A549 (cell line): ENCODE data around the gene TBC1D12.

Source experiments
- CTCF ChIP-seq: fragments of >200 bp; sonication (Bioruptor Twin); formaldehyde crosslinking; IDR thresholded peaks from 3 replicates; pipeline ENCODE4 v1.5.1; 2016
- HOXB13 ChIP-seq: fragments of 250-450 bp; sonication (Bioruptor Pico); IDR thresholded peaks from 2 replicates; pipeline ENCODE4 v1.5.0; 2020; ENCODE audit warnings: low read depth, mild to moderate bottlenecking, moderate library complexity
- KDM5A ChIP-seq: fragments of 200-600 bp; sonication (generic); IDR thresholded peaks from 2 replicates; pipeline ENCODE4 v1.6.1; 2016; ENCODE audit warnings: antibody characterized with exemption, mild to moderate bottlenecking
- POLR2A ChIP-seq: IDR thresholded peaks from 2 replicates; pipeline ENCODE4 v1.6.1; 2012; ENCODE audit warnings: mild to moderate bottlenecking, low read length
- RAD21 ChIP-seq, 2 experiments: fragments of >200 bp in 1 of 2; sonication (Bioruptor Twin) in 1 of 2; formaldehyde crosslinking in 1 of 2; IDR thresholded peaks in 1 of 2; conservative IDR thresholded peaks in 1 of 2; 2 replicates in 1 of 2; 3 replicates in 1 of 2; pipeline ENCODE4 v1.6.1; 2012 to 2018; ENCODE audit warnings: inconsistent platforms in 1 of 2
- RFX5 ChIP-seq: fragments of 450-650 bp; IDR thresholded peaks from 2 replicates; pipeline ENCODE4 v1.7.1; 2014; ENCODE audit warnings: antibody characterized with exemption, mild to moderate bottlenecking, moderate library complexity
- SREBF2 ChIP-seq: fragments of 450-650 bp; IDR thresholded peaks from 2 replicates; pipeline ENCODE4 v1.6.1; 2014; ENCODE audit warnings: mild to moderate bottlenecking, moderate library complexity

DNA sequence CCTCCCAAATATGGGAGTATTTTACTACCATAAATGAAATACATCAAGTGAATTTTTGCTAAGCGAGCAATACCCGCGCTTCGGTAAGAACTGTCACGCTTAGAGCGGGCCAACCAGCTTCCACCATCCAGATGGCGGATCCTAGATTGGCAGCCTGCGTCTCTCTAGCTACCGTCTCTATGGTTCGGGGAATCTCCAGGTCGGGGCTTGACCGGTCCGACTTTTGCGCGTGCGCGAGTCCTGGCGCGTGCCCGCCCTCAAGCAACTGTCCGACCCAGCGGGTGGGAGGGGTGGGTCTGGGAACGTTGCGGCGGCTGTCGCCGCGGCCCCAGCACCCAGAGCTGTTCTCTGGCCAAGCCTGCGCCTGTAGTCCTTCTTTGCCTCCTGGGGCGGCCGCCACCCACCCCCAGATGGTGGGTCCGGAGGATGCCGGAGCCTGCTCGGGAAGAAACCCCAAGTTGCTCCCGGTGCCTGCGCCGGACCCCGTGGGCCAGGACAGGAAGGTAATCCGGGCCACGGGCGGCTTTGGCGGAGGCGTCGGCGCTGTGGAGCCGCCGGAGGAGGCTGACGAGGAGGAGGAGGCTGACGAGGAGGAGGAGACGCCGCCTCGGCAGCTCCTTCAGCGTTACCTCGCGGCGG, at the start of gene TBC1D12:
- TF ChIP-seq CTCF, result no peak
- no peak for TF ChIP-seq SREBF2
- TF ChIP-seq RFX5, result no peak
- TF ChIP-seq RAD21 (conservative IDR thresholded peaks at IDR 0.05 in 1 of 2, IDR thresholded peaks at IDR 0.05 in 1 of 2), result peak in 1 of 2 experiments; percentile 10; a peak in 1 of 5 replicates
- peak; percentile 69 for TF ChIP-seq POLR2A
- no peak for TF ChIP-seq KDM5A
- TF ChIP-seq HOXB13 (CRISPR knock-in tag), result 0 out of 2 replicates have a peak, but pooled peaks have one; percentile 10
